Measurements from ENCODE around the gene DYRK1A.

DYRK1A gene

GRCh38 chr21:37419228-37419906, 52.8 kb downstream of the DYRK1A start:
- DNase-seq (ENCODE audit: low read depth in 2 of 2) = no peak

GRCh38 chr21:37421306-37421705, 54.7 kb downstream of the DYRK1A start:
- DNase-seq (ENCODE audit: low read depth in 2 of 2) = no peak

GRCh38 chr21:37422382-37422781, 55.8 kb downstream of the DYRK1A start:
- no peak for DNase-seq (ENCODE audit: low read depth in 2 of 2)

GRCh38 chr21:37423103-37423502, 56.5 kb downstream of the DYRK1A start:
- no peak for DNase-seq (ENCODE audit: low read depth in 2 of 2)

GRCh38 chr21:37424396-37424795, 57.8 kb downstream of the DYRK1A start:
- DNase-seq (ENCODE audit: low read depth in 2 of 2) = no peak

GRCh38 chr21:37425001-37425400, 58.4 kb downstream of the DYRK1A start:
- DNase-seq (ENCODE audit: low read depth in 2 of 2) = no peak

GRCh38 chr21:37425684-37426083, 59.1 kb downstream of the DYRK1A start:
- no peak for DNase-seq (ENCODE audit: low read depth in 2 of 2)

GRCh38 chr21:37427221-37427620, 60.6 kb downstream of the DYRK1A start:
- no peak for DNase-seq (ENCODE audit: low read depth in 2 of 2)

GRCh38 chr21:37429356-37429755, 62.8 kb downstream of the DYRK1A start:
- no peak for DNase-seq (ENCODE audit: low read depth in 2 of 2)

GRCh38 chr21:37430184-37430821, 63.7 kb downstream of the DYRK1A start:
- no peak for DNase-seq (ENCODE audit: low read depth in 2 of 2)

GRCh38 chr21:37431243-37431642, 64.7 kb downstream of the DYRK1A start:
- no peak for DNase-seq (ENCODE audit: low read depth in 2 of 2)

GRCh38 chr21:37432710-37433455, 66.3 kb downstream of the DYRK1A start:
- DNase-seq (ENCODE audit: low read depth in 2 of 2) = no peak

GRCh38 chr21:37433456-37433840, 66.9 kb downstream of the DYRK1A start:
- no peak for DNase-seq (ENCODE audit: low read depth in 2 of 2)

GRCh38 chr21:37435120-37435519, 68.5 kb downstream of the DYRK1A start:
- DNase-seq (ENCODE audit: low read depth in 2 of 2) = no peak

- no peak for DNase-seq (ENCODE audit: low read depth in 2 of 2)
Observed at GRCh38 chr21:37435711-37436110, 69.1 kb downstream of the DYRK1A start.

- DNase-seq (ENCODE audit: low read depth in 2 of 2) = no peak
Observed at GRCh38 chr21:37436174-37436573, 69.6 kb downstream of the DYRK1A start.

GRCh38 chr21:37437376-37438080, 71.0 kb downstream of the DYRK1A start:
- no peak for DNase-seq (ENCODE audit: low read depth in 2 of 2)

GRCh38 chr21:37443683-37444082, 77.1 kb downstream of the DYRK1A start:
- no peak for DNase-seq (ENCODE audit: low read depth in 2 of 2)

GRCh38 chr21:37445228-37445627, 78.7 kb downstream of the DYRK1A start:
- DNase-seq (ENCODE audit: low read depth in 2 of 2) = no peak

- no peak for DNase-seq (ENCODE audit: low read depth in 2 of 2)
Observed at GRCh38 chr21:37446552-37446951, 80.0 kb downstream of the DYRK1A start.

- DNase-seq (ENCODE audit: low read depth in 2 of 2) = no peak
Observed at GRCh38 chr21:37447288-37447936, 80.8 kb downstream of the DYRK1A start.

All from stimulated activated CD8-positive, alpha-beta memory T cell treated with anti-CD3 and anti-CD28 coated beads, Interleukin-15, amount 100 ng/mL, for 4 hours (primary cell).